ENCODE measurements around the gene DGKI.
A peak's percentile ranks its signal among the peaks of the same experiment; 100 is the strongest.

The DGKI gene

GRCh38 chr7:137331378-137331777 lies 515.4 kb downstream of the DGKI start:
- no peak for TF ChIP-seq CTCF (IDR thresholded peaks at IDR 0.05; ENCODE audit: low read depth, low read length)
- DNase-seq (ENCODE audit: low read depth, low spot score) = peak; percentile 55
- in situ Hi-C loops (cut with HindIII; ENCODE audit: low sequenced_read_pairs) = no loop called here
- no peak overlapping the region for H3K4me3 ChIP-seq (ENCODE audit: low read depth, low read length)

Measured in astrocyte of the spinal cord (primary cell).